Stimulated activated CD4-positive, alpha-beta T cell treated with anti-CD3 and anti-CD28 coated beads, Interleukin-2, amount 100 ng/mL, for 48 hours (primary cell): ENCODE results near the gene CDC42BPA.

Experiments
- DNase-seq, 2 donors: peaks; one replicate each; pipeline ENCODE4 v3.0.0-alpha.2; 2020

CDC42BPA gene

GRCh38 chr1:226940029-226940805, 378.1 kb downstream of the CDC42BPA start, which contains the start of gene COQ8A:
COQ8A (plus strand) TSS chr1:226940294; CDS start chr1:226961386, 21,092 bp downstream.
- DNase-seq = peak; percentile 96 to 97
